DOHH2 (cell line): ENCODE data around the gene EPN2.

Experiments used
- H3F3A ChIP-seq: fragments of 200-600 bp; sonication (generic), shearing (Covaris generic); 2 replicates; pipeline ENCODE4 v1.6.0; 2016; ENCODE audit warnings: antibody characterized with exemption, mild to moderate bottlenecking; ENCODE audit not compliant: control insufficient read depth, insufficient read depth
- H3K27ac ChIP-seq: fragments of 200-600 bp; sonication (generic); 2 replicates; pipeline ENCODE4 v1.5.1; 2014; ENCODE audit warnings: low read depth, mild to moderate bottlenecking, low read length, moderate library complexity
- H3K27me3 ChIP-seq: fragments of 200-600 bp; sonication (generic); 2 replicates; pipeline ENCODE4 v1.6.1; 2014; ENCODE audit warnings: mild to moderate bottlenecking, low read length, mixed read lengths; ENCODE audit not compliant: control insufficient read depth
- H3K36me3 ChIP-seq: fragments of 200-600 bp; sonication (generic); 2 replicates; pipeline ENCODE4 v1.6.1; 2014; ENCODE audit warnings: mild to moderate bottlenecking, low read length, moderate library complexity, mixed read lengths; ENCODE audit not compliant: control insufficient read depth
- H3K4me1 ChIP-seq: fragments of 200-600 bp; sonication (generic); 2 replicates; pipeline ENCODE4 v1.6.1; 2014; ENCODE audit warnings: mild to moderate bottlenecking, low read length, mixed read lengths; ENCODE audit not compliant: control insufficient read depth
- H3K4me2 ChIP-seq: fragments of 200-600 bp; sonication (generic); 2 replicates; pipeline ENCODE4 v1.6.0; 2014; ENCODE audit warnings: mild to moderate bottlenecking, low read length, moderate library complexity
- H3K4me3 ChIP-seq: fragments of 200-600 bp; sonication (generic); 2 replicates; pipeline ENCODE4 v1.5.1; 2014; ENCODE audit warnings: mild to moderate bottlenecking, low read length, mixed read lengths
- H3K79me2 ChIP-seq: fragments of 200-600 bp; sonication (generic); 2 replicates; pipeline ENCODE4 v1.6.1; 2014; ENCODE audit warnings: mild to moderate bottlenecking, low read length, mixed read lengths; ENCODE audit not compliant: control insufficient read depth
- H3K9me2 ChIP-seq: fragments of 200-600 bp; sonication (generic); replicated peaks from 2 replicates; pipeline ENCODE4 v1.6.1; 2014; ENCODE audit warnings: mild to moderate bottlenecking, low read length, mixed read lengths; ENCODE audit not compliant: control insufficient read depth
- H3K9me3 ChIP-seq: fragments of 200-600 bp; sonication (generic); 2 replicates; pipeline ENCODE4 v1.6.1; 2014; ENCODE audit warnings: antibody characterized with exemption, low read length, mixed read lengths; ENCODE audit not compliant: control insufficient read depth, insufficient read depth
- H4K20me1 ChIP-seq: fragments of 200-600 bp; sonication (generic); 2 replicates; pipeline ENCODE4 v1.6.0; 2014; ENCODE audit warnings: low read depth, mild to moderate bottlenecking, antibody characterized with exemption, low read length, moderate library complexity; ENCODE audit not compliant: control insufficient read depth, insufficient read depth
- EZH2phosphoT487 ChIP-seq: fragments of 200-600 bp; sonication (generic); IDR thresholded peaks from 2 replicates; pipeline ENCODE4 v1.6.1; 2017; ENCODE audit warnings: borderline replicate concordance, mild to moderate bottlenecking, antibody characterized with exemption, low read length, moderate library complexity, mixed read lengths
- TF ChIP-seq, protein P1 (sequence below): fragments of 200-600 bp; sonication (generic); IDR thresholded peaks from one replicate; pipeline ENCODE4 v1.5.1; 2014; ENCODE audit warnings: antibody characterized with exemption, mild to moderate bottlenecking, low read depth, low read length; ENCODE audit not compliant: poor library complexity, severe bottlenecking

Gene EPN2

DNA sequence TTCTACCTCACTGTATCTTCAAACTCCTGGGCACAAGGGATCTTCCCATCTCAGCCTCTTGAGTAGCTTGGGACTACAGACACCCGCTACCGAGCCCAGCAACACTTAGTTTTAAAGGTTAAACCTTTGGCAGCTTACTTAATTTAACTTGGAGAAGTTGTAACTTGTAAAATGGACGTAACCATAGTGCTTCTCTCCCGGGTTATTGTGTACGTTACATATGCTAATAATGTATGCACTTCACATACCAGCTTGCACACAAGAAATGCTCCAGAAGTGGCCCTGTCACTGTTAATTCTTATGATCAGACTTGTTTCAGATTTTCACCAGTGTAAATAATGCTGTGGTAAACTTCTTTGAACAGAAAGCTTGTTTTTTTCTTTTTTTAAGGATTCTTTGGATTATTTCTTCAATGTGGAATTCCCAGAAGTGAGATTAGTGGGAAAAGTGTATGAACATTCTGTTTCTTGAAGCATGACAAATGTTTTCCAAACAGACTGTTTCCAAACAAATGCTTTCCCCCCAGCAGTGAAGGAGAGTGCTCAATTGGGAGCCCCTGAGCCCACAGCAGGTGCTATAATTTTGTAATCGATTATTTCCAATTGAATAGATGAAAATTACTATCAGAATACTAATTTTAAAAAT lies 61.5 kb downstream of the EPN2 start:
- Histone ChIP-seq H3K27me3 (peaks cover 62% of the 10 kb centered on the region), H3K9me2 (no peaks in the 10 kb centered on the region), H3K4me1 (peaks cover 14% of the 10 kb centered on the region), H3K4me2 (no peak overlapping the region), H3K9me3 (no peaks in the 10 kb centered on the region), H3F3A (peaks cover 12% of the 10 kb centered on the region; the same call in 1 of the 2 replicates), H4K20me1 (peaks cover 23% of the 10 kb centered on the region), H3K36me3 (no peaks in the 10 kb centered on the region), H3K79me2 (no peaks in the 10 kb centered on the region), H3K4me3 (no peak overlapping the region), H3K27ac (no peak overlapping the region)
- no peak for TF ChIP-seq EZH2phosphoT487
- TF ChIP-seq, protein P1, sequence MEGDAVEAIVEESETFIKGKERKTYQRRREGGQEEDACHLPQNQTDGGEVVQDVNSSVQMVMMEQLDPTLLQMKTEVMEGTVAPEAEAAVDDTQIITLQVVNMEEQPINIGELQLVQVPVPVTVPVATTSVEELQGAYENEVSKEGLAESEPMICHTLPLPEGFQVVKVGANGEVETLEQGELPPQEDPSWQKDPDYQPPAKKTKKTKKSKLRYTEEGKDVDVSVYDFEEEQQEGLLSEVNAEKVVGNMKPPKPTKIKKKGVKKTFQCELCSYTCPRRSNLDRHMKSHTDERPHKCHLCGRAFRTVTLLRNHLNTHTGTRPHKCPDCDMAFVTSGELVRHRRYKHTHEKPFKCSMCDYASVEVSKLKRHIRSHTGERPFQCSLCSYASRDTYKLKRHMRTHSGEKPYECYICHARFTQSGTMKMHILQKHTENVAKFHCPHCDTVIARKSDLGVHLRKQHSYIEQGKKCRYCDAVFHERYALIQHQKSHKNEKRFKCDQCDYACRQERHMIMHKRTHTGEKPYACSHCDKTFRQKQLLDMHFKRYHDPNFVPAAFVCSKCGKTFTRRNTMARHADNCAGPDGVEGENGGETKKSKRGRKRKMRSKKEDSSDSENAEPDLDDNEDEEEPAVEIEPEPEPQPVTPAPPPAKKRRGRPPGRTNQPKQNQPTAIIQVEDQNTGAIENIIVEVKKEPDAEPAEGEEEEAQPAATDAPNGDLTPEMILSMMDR, result no peak

DNA sequence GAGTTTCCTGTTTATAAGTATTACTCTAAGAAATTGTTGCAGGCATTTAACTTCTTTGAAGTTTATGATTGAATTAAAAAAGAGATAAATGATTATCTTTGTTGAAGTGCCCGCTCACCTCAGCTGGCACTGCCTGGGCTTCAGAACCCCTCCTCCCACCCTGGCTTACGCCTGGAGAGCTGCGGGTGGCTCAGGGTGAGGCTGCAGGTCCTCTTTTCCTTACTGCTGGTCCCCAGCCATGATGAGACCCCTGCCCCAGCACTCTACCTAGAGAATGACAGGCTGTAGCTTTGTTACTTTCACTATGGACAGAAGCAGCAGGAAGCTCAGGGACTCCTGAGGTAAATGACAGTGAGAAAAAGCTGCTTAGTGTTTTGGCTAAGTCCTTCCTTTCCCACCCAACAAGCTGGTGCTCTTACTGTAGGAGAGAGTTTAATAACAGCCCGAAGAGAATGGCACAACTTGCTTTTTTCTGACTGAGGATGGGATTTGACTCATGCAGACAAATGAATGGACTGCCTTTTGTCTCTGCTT lies 62.1 kb downstream of the EPN2 start:
- no peaks in the 10 kb centered on the region for H3K79me2 ChIP-seq
- peaks cover 63% of the 10 kb centered on the region for H3K27me3 ChIP-seq
- no peaks in the 10 kb centered on the region for H3K9me2 ChIP-seq
- H3K9me3 ChIP-seq, result no peaks in the 10 kb centered on the region
- H3K4me3 ChIP-seq, result no peak overlapping the region
- peaks cover 20% of the 10 kb centered on the region for H3K4me1 ChIP-seq
- H3K4me2 ChIP-seq, result no peak overlapping the region
- no peaks in the 10 kb centered on the region for H3K36me3 ChIP-seq
- H3K27ac ChIP-seq, result no peak overlapping the region
- H3F3A ChIP-seq, result peaks cover 12% of the 10 kb centered on the region; the same call in 1 of the 2 replicates
- peaks cover 26% of the 10 kb centered on the region for H4K20me1 ChIP-seq
- TF ChIP-seq, protein P1, result no peak
- no peak for TF ChIP-seq EZH2phosphoT487

DNA sequence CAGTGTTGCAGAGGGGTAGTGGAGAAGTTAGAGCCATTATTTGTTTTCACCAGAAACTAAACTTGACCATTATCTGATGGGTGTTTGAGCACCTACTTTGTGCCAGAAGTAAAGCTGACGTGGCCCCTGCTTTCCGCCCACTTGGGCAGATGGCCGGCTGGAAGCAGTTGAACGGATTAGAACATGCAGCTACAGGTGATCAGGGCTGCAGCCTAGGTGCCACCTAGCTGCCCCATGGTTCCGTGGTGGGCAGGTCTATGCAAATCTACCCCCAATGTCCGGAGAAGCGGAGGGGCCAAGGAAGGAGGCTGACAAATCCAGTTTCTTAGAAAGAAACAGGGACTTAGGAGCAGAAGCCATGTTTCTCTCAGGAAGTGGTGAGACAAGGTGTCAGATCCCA lies 62.7 kb downstream of the EPN2 start:
- Histone ChIP-seq H3K9me2 (no peaks in the 10 kb centered on the region), H3K36me3 (no peaks in the 10 kb centered on the region), H3K9me3 (no peaks in the 10 kb centered on the region), H3K79me2 (no peaks in the 10 kb centered on the region), H3K4me2 (no peak overlapping the region), H3K27me3 (peaks cover 65% of the 10 kb centered on the region), H3K4me3 (no peak overlapping the region), H3K4me1 (peaks cover 26% of the 10 kb centered on the region), H3F3A (peaks cover 12% of the 10 kb centered on the region; the same call in 1 of the 2 replicates), H3K27ac (no peak overlapping the region), H4K20me1 (peaks cover 32% of the 10 kb centered on the region)
- TF ChIP-seq, protein P1, result no peak
- TF ChIP-seq EZH2phosphoT487, result no peak
